ENCODE results near the gene ZNRF3.

ZNRF3 gene

GRCh38 chr22:29054251-29054767, 170.9 kb downstream of the ZNRF3 start:
- H3K4me3 ChIP-seq (ENCODE audit: low read depth, low read length) = no peak overlapping the region
- TF ChIP-seq CTCF (IDR thresholded peaks at IDR 0.05; ENCODE audit: insufficient read depth, low read length, missing control alignments) = no peak
- ChIA-PET CTCF (interaction anchor here (1.2 to 3.0 kb wide), 4 partner anchors 14 to 199 kb away, joined by 3 to 14 read pairs (median 6); no protein-coding TSS in a partner anchor), POLR2A (no interaction called here)
- DNase-seq (ENCODE audit: low read depth, low spot score) = no peak

GRCh38 chr22:29055192-29055830, 171.9 kb downstream of the ZNRF3 start:
- ChIA-PET CTCF (interaction anchor here (0.5 to 3.0 kb wide), 6 partner anchors 12 to 200 kb away, joined by 3 to 14 read pairs (median 4); no protein-coding TSS in a partner anchor), POLR2A (no interaction called here)
- H3K4me3 ChIP-seq (ENCODE audit: low read depth, low read length) = no peak overlapping the region
- DNase-seq (ENCODE audit: low read depth, low spot score) = no peak
- TF ChIP-seq CTCF (IDR thresholded peaks at IDR 0.05; ENCODE audit: insufficient read depth, low read length, missing control alignments) = no peak

DNA sequence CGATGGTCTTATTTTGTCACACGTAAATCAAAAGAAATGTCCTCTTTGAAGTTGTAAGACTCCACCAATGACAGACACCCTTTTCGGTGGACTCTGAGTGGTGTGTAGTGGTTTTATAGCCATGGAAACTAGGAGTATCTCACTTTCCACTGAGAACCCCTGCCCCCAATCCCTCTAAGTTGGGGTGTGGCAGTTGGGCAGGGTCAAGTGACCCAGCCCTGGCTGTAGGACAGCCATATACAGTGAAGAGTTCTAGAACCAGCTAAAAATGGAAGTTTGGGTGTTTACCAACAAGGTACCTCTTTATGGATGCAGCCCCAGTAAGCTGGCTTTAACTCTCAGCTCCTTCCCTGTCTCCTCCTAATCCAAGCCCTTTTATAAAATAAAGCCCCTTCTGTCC, 173.1 kb downstream of the ZNRF3 start:
- DNase-seq (ENCODE audit: low read depth, low spot score) = no peak
- ChIA-PET CTCF (interaction anchor here (1.2 to 3.0 kb wide), 4 partner anchors 14 to 201 kb away, joined by 3 to 14 read pairs (median 6); no protein-coding TSS in a partner anchor), POLR2A (no interaction called here)
- no peak for TF ChIP-seq CTCF (IDR thresholded peaks at IDR 0.05; ENCODE audit: insufficient read depth, low read length, missing control alignments)
- no peak overlapping the region for H3K4me3 ChIP-seq (ENCODE audit: low read depth, low read length)

DNA sequence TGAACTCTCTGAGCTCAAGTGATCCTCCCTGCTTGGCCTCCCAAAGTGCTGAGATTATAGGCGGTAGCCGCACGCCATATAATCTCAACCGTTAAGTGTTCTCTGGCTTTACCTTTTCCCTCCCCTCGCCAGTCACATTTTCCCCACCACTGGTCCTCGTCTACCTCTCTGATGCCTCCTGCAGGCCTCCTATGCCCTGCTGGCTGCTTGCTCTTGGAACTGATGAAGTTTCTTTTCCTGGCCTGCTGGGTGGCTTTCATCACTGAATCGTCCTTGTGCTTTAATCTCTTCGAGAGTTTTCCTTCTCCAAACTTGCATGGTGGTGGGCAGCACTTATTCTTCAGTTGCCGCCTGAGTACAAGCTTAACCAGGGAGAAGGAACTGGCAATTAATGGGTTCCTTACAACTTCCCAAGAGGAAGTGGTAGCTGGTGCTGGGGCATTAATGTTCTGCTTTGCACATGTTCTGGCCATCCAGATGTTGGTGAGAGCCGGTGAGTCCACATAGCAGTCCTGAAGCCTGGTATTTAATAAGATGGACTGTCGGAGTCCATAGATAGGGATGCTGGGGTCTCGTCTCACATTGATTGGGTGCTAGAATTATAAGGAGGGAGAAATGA, 177.0 kb downstream of the ZNRF3 start:
- no peak for DNase-seq (ENCODE audit: low read depth, low spot score)
- ChIA-PET CTCF (no interaction called here), POLR2A (interaction anchor here (0.7 kb wide), 1 partner anchor 294 kb away, joined by 3 read pairs; no protein-coding TSS in a partner anchor)
- H3K4me3 ChIP-seq (ENCODE audit: low read depth, low read length) = no peak overlapping the region
- TF ChIP-seq CTCF (IDR thresholded peaks at IDR 0.05; ENCODE audit: insufficient read depth, low read length, missing control alignments) = no peak

- CTCF ChIA-PET = interaction anchor here (1.2 to 1.3 kb wide), 2 partner anchors 8 to 206 kb away, joined by 4 read pairs; no protein-coding TSS in a partner anchor
- H3K4me3 ChIP-seq (ENCODE audit: low read depth, low read length) = no peak overlapping the region
- no peak for DNase-seq (ENCODE audit: low read depth, low spot score)
- TF ChIP-seq CTCF (IDR thresholded peaks at IDR 0.05; ENCODE audit: insufficient read depth, low read length, missing control alignments) = no peak
- POLR2A ChIA-PET = interaction anchor here (0.6 kb wide), 1 partner anchor 327 kb away, joined by 4 read pairs; no protein-coding TSS in a partner anchor
Observed at GRCh38 chr22:29060931-29061330, 177.6 kb downstream of the ZNRF3 start.

- H3K4me3 ChIP-seq (ENCODE audit: low read depth, low read length) = no peak within 1 kb of the TSS
- TF ChIP-seq CTCF (IDR thresholded peaks at IDR 0.05; ENCODE audit: insufficient read depth, low read length, missing control alignments) = no peak
- DNase-seq (ENCODE audit: low read depth, low spot score) = no peak
- CTCF ChIA-PET = interaction anchor here (0.7 to 1.8 kb wide), 4 partner anchors 9 to 666 kb away, joined by 3 to 4 read pairs (median 4); no protein-coding TSS in a partner anchor
- POLR2A ChIA-PET = interaction anchor here (0.5 to 0.6 kb wide), 2 partner anchors 200 to 328 kb away, joined by 3 to 4 read pairs; no protein-coding TSS in a partner anchor
Observed at GRCh38 chr22:29061773-29062172, 178.4 kb downstream of the ZNRF3 start, which contains the start of gene C22orf31. C22orf31 (minus strand) TSS chr22:29061831; CDS start chr22:29061792, 39 bp downstream.
